GM23338 (cell line): ENCODE results near the gene PLA2G4B.

ENCODE experiments used
- CREB1 ChIP-seq: fragments of 250-450 bp; sonication (Bioruptor Pico); IDR thresholded peaks from 2 replicates; pipeline ENCODE4 v1.5.0; 2020; ENCODE audit warnings: low read depth, mild to moderate bottlenecking, moderate library complexity
- EZH2 ChIP-seq: fragments of 200-600 bp; sonication (generic); IDR thresholded peaks from one replicate; pipeline ENCODE4 v1.8.0; 2017; ENCODE audit warnings: antibody characterized with exemption, mild to moderate bottlenecking, low read depth; ENCODE audit not compliant: unreplicated experiment
- EZH2phosphoT487 ChIP-seq: fragments of 200-600 bp; sonication (generic); IDR thresholded peaks from one replicate; pipeline ENCODE4 v1.8.1; 2018; ENCODE audit warnings: antibody characterized with exemption; ENCODE audit not compliant: unreplicated experiment
- JUNB ChIP-seq: IDR thresholded peaks from one replicate; pipeline ENCODE4 v1.6.1; 2016; ENCODE audit warnings: antibody characterized with exemption; ENCODE audit not compliant: unreplicated experiment
- NANOG ChIP-seq: IDR thresholded peaks from 2 replicates; pipeline ENCODE4 v1.6.1; 2016; ENCODE audit warnings: antibody characterized with exemption, borderline replicate concordance
- POLR2AphosphoS5 ChIP-seq: IDR thresholded peaks from 2 replicates; pipeline ENCODE4 v1.6.1; 2016; ENCODE audit warnings: antibody characterized with exemption, low read depth
- STAT1 ChIP-seq: IDR thresholded peaks from one replicate; pipeline ENCODE4 v1.6.1; 2016; ENCODE audit warnings: antibody characterized with exemption; ENCODE audit not compliant: unreplicated experiment
- ZNF114 ChIP-seq: fragments of 250-450 bp; sonication (Bioruptor Pico); IDR thresholded peaks from 2 replicates; pipeline ENCODE4 v1.5.0; 2020; ENCODE audit warnings: mild to moderate bottlenecking, moderate library complexity
- ZNF331 ChIP-seq: fragments of 250-450 bp; sonication (Bioruptor Pico); IDR thresholded peaks from 2 replicates; pipeline ENCODE4 v1.5.0; 2020; ENCODE audit warnings: low read depth, mild to moderate bottlenecking, moderate library complexity
- TF ChIP-seq, protein P1 (sequence below), 2 experiments: fragments of 200-600 bp in 1 of 2; sonication (generic) in 1 of 2; conservative IDR thresholded peaks; 2 replicates each; pipeline versions ENCODE4 v1.5.1 to v1.6.1; 2016 to 2017; ENCODE audit warnings: antibody characterized with exemption in 2 of 2, low read depth in 2 of 2, mild to moderate bottlenecking in 2 of 2, moderate library complexity in 1 of 2
- TF ChIP-seq, protein P2 (sequence below): IDR thresholded peaks from one replicate; pipeline ENCODE4 v1.6.1; 2018; ENCODE audit warnings: antibody characterized with exemption; ENCODE audit not compliant: unreplicated experiment
- TF ChIP-seq, protein P3 (sequence below): IDR thresholded peaks from 2 replicates; pipeline ENCODE4 v1.6.1; 2016; ENCODE audit warnings: antibody characterized with exemption

DNA sequence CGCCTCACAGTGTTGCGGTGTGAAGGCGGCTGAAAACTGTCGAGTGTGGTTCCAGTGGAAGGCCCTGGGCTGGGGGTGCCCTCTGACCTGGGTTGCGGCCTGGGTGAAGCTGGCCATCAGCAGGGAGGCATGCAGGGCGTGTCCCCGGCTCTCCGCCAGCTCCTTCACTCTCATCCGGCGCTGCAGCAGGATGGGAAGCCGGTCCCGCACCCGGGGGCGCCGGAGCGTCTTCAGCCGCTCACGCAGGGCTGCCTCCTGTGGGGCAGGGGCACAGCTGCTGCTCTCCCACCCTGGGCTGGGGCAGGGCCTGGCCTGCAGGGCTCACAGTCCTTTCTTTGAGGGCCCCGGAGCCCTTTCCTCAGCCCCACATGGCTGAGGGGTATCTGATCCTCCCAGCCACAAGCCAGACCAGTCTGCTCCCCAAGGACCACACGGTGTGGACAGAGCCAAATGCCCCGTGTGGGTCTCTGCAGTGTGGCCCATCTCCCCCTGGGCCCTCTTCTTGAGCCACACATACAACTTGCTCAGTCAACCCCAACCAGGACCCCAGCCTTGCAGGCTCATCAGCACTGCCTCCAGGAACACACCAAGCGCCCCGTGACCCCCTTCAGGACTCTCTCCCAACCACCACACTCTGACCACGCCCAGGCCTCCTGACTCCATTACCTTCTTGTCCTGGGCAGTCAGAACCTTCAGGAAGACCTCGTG lies 28.4 kb downstream of the PLA2G4B start:
- TF ChIP-seq, protein P1, sequence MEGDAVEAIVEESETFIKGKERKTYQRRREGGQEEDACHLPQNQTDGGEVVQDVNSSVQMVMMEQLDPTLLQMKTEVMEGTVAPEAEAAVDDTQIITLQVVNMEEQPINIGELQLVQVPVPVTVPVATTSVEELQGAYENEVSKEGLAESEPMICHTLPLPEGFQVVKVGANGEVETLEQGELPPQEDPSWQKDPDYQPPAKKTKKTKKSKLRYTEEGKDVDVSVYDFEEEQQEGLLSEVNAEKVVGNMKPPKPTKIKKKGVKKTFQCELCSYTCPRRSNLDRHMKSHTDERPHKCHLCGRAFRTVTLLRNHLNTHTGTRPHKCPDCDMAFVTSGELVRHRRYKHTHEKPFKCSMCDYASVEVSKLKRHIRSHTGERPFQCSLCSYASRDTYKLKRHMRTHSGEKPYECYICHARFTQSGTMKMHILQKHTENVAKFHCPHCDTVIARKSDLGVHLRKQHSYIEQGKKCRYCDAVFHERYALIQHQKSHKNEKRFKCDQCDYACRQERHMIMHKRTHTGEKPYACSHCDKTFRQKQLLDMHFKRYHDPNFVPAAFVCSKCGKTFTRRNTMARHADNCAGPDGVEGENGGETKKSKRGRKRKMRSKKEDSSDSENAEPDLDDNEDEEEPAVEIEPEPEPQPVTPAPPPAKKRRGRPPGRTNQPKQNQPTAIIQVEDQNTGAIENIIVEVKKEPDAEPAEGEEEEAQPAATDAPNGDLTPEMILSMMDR (conservative IDR thresholded peaks at IDR 0.05; ENCODE audit: low read depth in 2 of 2), result no peak
- TF ChIP-seq EZH2, result no peak
- TF ChIP-seq, protein P2, sequence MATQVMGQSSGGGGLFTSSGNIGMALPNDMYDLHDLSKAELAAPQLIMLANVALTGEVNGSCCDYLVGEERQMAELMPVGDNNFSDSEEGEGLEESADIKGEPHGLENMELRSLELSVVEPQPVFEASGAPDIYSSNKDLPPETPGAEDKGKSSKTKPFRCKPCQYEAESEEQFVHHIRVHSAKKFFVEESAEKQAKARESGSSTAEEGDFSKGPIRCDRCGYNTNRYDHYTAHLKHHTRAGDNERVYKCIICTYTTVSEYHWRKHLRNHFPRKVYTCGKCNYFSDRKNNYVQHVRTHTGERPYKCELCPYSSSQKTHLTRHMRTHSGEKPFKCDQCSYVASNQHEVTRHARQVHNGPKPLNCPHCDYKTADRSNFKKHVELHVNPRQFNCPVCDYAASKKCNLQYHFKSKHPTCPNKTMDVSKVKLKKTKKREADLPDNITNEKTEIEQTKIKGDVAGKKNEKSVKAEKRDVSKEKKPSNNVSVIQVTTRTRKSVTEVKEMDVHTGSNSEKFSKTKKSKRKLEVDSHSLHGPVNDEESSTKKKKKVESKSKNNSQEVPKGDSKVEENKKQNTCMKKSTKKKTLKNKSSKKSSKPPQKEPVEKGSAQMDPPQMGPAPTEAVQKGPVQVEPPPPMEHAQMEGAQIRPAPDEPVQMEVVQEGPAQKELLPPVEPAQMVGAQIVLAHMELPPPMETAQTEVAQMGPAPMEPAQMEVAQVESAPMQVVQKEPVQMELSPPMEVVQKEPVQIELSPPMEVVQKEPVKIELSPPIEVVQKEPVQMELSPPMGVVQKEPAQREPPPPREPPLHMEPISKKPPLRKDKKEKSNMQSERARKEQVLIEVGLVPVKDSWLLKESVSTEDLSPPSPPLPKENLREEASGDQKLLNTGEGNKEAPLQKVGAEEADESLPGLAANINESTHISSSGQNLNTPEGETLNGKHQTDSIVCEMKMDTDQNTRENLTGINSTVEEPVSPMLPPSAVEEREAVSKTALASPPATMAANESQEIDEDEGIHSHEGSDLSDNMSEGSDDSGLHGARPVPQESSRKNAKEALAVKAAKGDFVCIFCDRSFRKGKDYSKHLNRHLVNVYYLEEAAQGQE, result no peak
- no peak for TF ChIP-seq STAT1
- TF ChIP-seq EZH2phosphoT487, result no peak
- no peak for TF ChIP-seq POLR2AphosphoS5
- no peak for TF ChIP-seq JUNB
- TF ChIP-seq, protein P3, sequence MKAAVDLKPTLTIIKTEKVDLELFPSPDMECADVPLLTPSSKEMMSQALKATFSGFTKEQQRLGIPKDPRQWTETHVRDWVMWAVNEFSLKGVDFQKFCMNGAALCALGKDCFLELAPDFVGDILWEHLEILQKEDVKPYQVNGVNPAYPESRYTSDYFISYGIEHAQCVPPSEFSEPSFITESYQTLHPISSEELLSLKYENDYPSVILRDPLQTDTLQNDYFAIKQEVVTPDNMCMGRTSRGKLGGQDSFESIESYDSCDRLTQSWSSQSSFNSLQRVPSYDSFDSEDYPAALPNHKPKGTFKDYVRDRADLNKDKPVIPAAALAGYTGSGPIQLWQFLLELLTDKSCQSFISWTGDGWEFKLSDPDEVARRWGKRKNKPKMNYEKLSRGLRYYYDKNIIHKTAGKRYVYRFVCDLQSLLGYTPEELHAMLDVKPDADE, result no peak
- TF ChIP-seq NANOG, result no peak
- no peak for TF ChIP-seq CREB1 (CRISPR knock-in tag)
- TF ChIP-seq ZNF114 (CRISPR knock-in tag), result no peak
- TF ChIP-seq ZNF331 (CRISPR knock-in tag), result no peak
